GM21717 (cell line): Measurements from ENCODE around the gene CACNA1D.

Experiments used
- ATAC-seq: cut with Tn5 transposase; IDR thresholded peaks from one replicate; pipeline ENCODE4 v1.9.1; 2021; ENCODE audit warnings: mild to moderate bottlenecking, moderate library complexity; ENCODE audit not compliant: unreplicated experiment

Gene CACNA1D

GRCh38 chr3:53818221-53819162 lies 324.1 kb downstream of the CACNA1D start:
- no peak for ATAC-seq

GRCh38 chr3:53819163-53819868 lies 324.9 kb downstream of the CACNA1D start:
- no peak for ATAC-seq

- no peak for ATAC-seq
Measured at GRCh38 chr3:53820084-53820483, 325.7 kb downstream of the CACNA1D start.

GRCh38 chr3:53820756-53821580 lies 326.6 kb downstream of the CACNA1D start:
- ATAC-seq, result no peak

- no peak for ATAC-seq
Measured at GRCh38 chr3:53821631-53822121, 327.3 kb downstream of the CACNA1D start.

- no peak for ATAC-seq
Measured at GRCh38 chr3:53822331-53822741, 327.9 kb downstream of the CACNA1D start.

- ATAC-seq, result no peak
Measured at GRCh38 chr3:53823026-53823955, 328.9 kb downstream of the CACNA1D start.

GRCh38 chr3:53823956-53824657 lies 329.7 kb downstream of the CACNA1D start:
- no peak for ATAC-seq

- ATAC-seq, result no peak
Measured at GRCh38 chr3:53824795-53825194, 330.4 kb downstream of the CACNA1D start.

GRCh38 chr3:53826048-53826447 lies 331.6 kb downstream of the CACNA1D start:
- no peak for ATAC-seq

- no peak for ATAC-seq
Measured at GRCh38 chr3:53828581-53828980, 334.2 kb downstream of the CACNA1D start.

GRCh38 chr3:53829605-53830004 lies 335.2 kb downstream of the CACNA1D start:
- no peak for ATAC-seq

GRCh38 chr3:53830944-53831343 lies 336.5 kb downstream of the CACNA1D start:
- no peak for ATAC-seq

- no peak for ATAC-seq
Measured at GRCh38 chr3:53833053-53833645, 338.7 kb downstream of the CACNA1D start.

- ATAC-seq, result no peak
Measured at GRCh38 chr3:53833700-53834099, 339.3 kb downstream of the CACNA1D start.

GRCh38 chr3:53834429-53835095 lies 340.2 kb downstream of the CACNA1D start:
- ATAC-seq, result no peak

- ATAC-seq, result no peak
Measured at GRCh38 chr3:53835257-53835656, 340.8 kb downstream of the CACNA1D start.
